SK-N-SH treated with all-trans-retinoic acid at 6 μM for 48 hours (cell line): ENCODE measurements around the gene ABCC4.

Source experiments
- ATAC-seq: fragments of 200-7000 bp; cut with Tn5 transposase; 3 replicates; pipeline ENCODE4 v1.9.1; 2020; ENCODE audit warnings: mild to moderate bottlenecking, moderate library complexity
- BACH2 ChIP-seq: fragments of 250-450 bp; sonication (Bioruptor Pico); IDR thresholded peaks from 2 replicates; pipeline ENCODE4 v1.9.0; 2021; ENCODE audit warnings: mild to moderate bottlenecking, borderline replicate concordance
- CSDC2 ChIP-seq: fragments of 250-450 bp; sonication (Bioruptor Pico); IDR thresholded peaks from 2 replicates; pipeline ENCODE4 v1.5.0; 2020; ENCODE audit warnings: mild to moderate bottlenecking, moderate library complexity
- ESRRG ChIP-seq: fragments of 250-450 bp; sonication (Bioruptor Pico); IDR thresholded peaks from 2 replicates; pipeline ENCODE4 v1.6.1; 2021; ENCODE audit warnings: mild to moderate bottlenecking
- GLIS3 ChIP-seq: fragments of 250-450 bp; sonication (Bioruptor Pico); IDR thresholded peaks from 2 replicates; pipeline ENCODE4 v1.5.0; 2020; ENCODE audit warnings: mild to moderate bottlenecking, moderate library complexity
- ISL1 ChIP-seq: fragments of 250-450 bp; sonication (Bioruptor Pico); IDR thresholded peaks from 2 replicates; pipeline ENCODE4 v2.1.2; 2022; ENCODE audit warnings: mild to moderate bottlenecking, moderate library complexity
- PATZ1 ChIP-seq: fragments of 250-450 bp; sonication (Bioruptor Pico); IDR thresholded peaks from 2 replicates; pipeline ENCODE4 v1.8.0; 2020; ENCODE audit warnings: mild to moderate bottlenecking, moderate library complexity, borderline replicate concordance
- POU6F1 ChIP-seq: fragments of 250-450 bp; sonication (Bioruptor Pico); IDR thresholded peaks from 2 replicates; pipeline ENCODE4 v1.8.0; 2021; ENCODE audit warnings: low read depth, mild to moderate bottlenecking, moderate library complexity, borderline replicate concordance
- RARB ChIP-seq: fragments of 250-450 bp; sonication (Bioruptor Pico); IDR thresholded peaks from 2 replicates; pipeline ENCODE4 v1.8.0; 2021; ENCODE audit warnings: mild to moderate bottlenecking, moderate library complexity
- SNAI2 ChIP-seq: fragments of 250-450 bp; sonication (Bioruptor Pico); IDR thresholded peaks from 2 replicates; pipeline ENCODE4 v1.5.0; 2020; ENCODE audit warnings: mild to moderate bottlenecking, moderate library complexity
- TCF4 ChIP-seq: fragments of 250-450 bp; sonication (Bioruptor Pico); IDR thresholded peaks from 2 replicates; pipeline ENCODE4 v1.8.0; 2021; ENCODE audit warnings: mild to moderate bottlenecking, moderate library complexity, borderline replicate concordance
- TOX ChIP-seq: fragments of 250-450 bp; sonication (Bioruptor Pico); IDR thresholded peaks from 2 replicates; pipeline ENCODE4 v1.8.0; 2021; ENCODE audit warnings: mild to moderate bottlenecking, moderate library complexity, borderline replicate concordance
- ZC3H10 ChIP-seq: fragments of 250-450 bp; sonication (Bioruptor Pico); IDR thresholded peaks from 2 replicates; pipeline ENCODE4 v1.5.1; 2021; ENCODE audit warnings: mild to moderate bottlenecking, moderate library complexity
- ZFP3 ChIP-seq: fragments of 250-450 bp; sonication (Bioruptor Pico); IDR thresholded peaks from 2 replicates; pipeline ENCODE4 v1.5.0; 2020; ENCODE audit warnings: mild to moderate bottlenecking, moderate library complexity
- ZFP30 ChIP-seq: fragments of 450-650 bp; formaldehyde crosslinking; IDR thresholded peaks from 2 replicates; pipeline ENCODE4 v1.5.0; 2022; ENCODE audit warnings: mild to moderate bottlenecking, moderate library complexity
- ZNF565 ChIP-seq: fragments of 450-650 bp; formaldehyde crosslinking; conservative IDR thresholded peaks from 2 replicates; pipeline ENCODE4 v1.5.0; 2020; ENCODE audit warnings: low read depth, mild to moderate bottlenecking, moderate library complexity
- ZNF70 ChIP-seq: fragments of 450-650 bp; formaldehyde crosslinking; IDR thresholded peaks from 2 replicates; pipeline ENCODE4 v1.5.0; 2020; ENCODE audit warnings: mild to moderate bottlenecking, moderate library complexity
- ZNF8 ChIP-seq: fragments of 450-650 bp; formaldehyde crosslinking; IDR thresholded peaks from 2 replicates; pipeline ENCODE4 v1.5.0; 2020; ENCODE audit warnings: mild to moderate bottlenecking, moderate library complexity
- TF ChIP-seq, protein P1 (sequence below): fragments of 250-450 bp; sonication (Bioruptor Pico); IDR thresholded peaks from 2 replicates; pipeline ENCODE4 v1.5.1; 2020; ENCODE audit warnings: low read depth, mild to moderate bottlenecking, moderate library complexity

The ABCC4 gene

GRCh38 chr13:95113601-95114000 is 187.7 kb downstream of the ABCC4 start:
- ATAC-seq: no peak

DNA sequence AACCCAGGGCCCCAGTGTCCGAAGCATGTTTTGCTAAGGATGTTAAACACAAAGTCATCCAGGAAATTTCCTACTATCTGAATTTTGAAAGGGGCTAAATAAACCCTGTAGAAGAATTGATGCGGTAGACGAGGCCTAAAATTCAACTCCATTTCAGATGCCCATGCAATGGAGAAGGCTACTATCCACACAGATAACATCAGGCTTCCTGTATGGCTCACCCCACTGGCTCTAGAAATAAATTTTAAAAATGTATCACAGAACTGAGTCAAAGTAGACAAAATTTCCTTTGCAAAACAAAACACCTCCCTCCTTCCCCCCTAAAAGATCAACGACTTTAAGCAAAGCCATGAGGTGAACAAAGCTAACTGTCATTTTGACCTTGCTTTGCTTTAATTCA is 188.4 kb downstream of the ABCC4 start:
- no peak for ATAC-seq

More at GRCh38 chr13:95113601-95114000, 187.7 kb downstream of the ABCC4 start:
- TF ChIP-seq RARB (CRISPR knock-in tag): no peak
- no peak for TF ChIP-seq ZNF70 (CRISPR knock-in tag)
- no peak for TF ChIP-seq ZNF565 (CRISPR knock-in tag)
- no peak for TF ChIP-seq TOX
- TF ChIP-seq ESRRG (CRISPR knock-in tag): no peak
- TF ChIP-seq POU6F1 (CRISPR knock-in tag): no peak
- TF ChIP-seq ZNF8 (CRISPR knock-in tag): no peak
- no peak for TF ChIP-seq PATZ1
- no peak for TF ChIP-seq GLIS3
- TF ChIP-seq CSDC2 (CRISPR knock-in tag): no peak
- no peak for TF ChIP-seq BACH2 (CRISPR knock-in tag)
- TF ChIP-seq ZFP3 (CRISPR knock-in tag): no peak
- no peak for TF ChIP-seq ISL1 (CRISPR knock-in tag)

GRCh38 chr13:95111608-95112007 is 189.6 kb downstream of the ABCC4 start:
- no peak for TF ChIP-seq SNAI2
- no peak for TF ChIP-seq ZC3H10 (CRISPR knock-in tag)
- no peak for TF ChIP-seq ZNF70 (CRISPR knock-in tag)
- ATAC-seq: no peak

More for the DNA sequence above, 188.4 kb downstream of the ABCC4 start:
- no peak for TF ChIP-seq POU6F1 (CRISPR knock-in tag)
- no peak for TF ChIP-seq ZNF8 (CRISPR knock-in tag)
- no peak for TF ChIP-seq ZC3H10 (CRISPR knock-in tag)
- TF ChIP-seq, protein P1, sequence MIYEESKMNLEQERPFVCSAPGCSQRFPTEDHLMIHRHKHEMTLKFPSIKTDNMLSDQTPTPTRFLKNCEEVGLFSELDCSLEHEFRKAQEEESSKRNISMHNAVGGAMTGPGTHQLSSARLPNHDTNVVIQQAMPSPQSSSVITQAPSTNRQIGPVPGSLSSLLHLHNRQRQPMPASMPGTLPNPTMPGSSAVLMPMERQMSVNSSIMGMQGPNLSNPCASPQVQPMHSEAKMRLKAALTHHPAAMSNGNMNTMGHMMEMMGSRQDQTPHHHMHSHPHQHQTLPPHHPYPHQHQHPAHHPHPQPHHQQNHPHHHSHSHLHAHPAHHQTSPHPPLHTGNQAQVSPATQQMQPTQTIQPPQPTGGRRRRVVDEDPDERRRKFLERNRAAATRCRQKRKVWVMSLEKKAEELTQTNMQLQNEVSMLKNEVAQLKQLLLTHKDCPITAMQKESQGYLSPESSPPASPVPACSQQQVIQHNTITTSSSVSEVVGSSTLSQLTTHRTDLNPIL (CRISPR knock-in tag): no peak

DNA sequence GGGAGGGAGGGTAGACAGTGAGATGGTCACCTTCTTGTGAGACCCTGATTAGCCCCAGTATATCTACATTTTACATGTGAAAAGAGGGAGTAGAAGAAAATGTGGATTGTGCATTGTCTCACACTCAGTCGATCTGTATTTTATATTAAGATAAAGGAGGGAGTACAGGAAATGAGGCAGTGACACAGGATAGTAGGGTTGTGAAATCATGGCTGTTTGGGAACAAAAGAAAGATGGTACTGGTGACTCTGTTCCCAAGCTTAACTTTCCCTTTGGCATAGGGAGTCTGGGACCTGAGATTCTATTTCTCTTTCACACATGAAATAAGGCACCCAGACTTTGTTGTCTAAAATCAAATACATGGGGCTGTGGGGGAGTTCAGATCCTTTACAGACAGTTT is 194.7 kb downstream of the ABCC4 start:
- no peak for ATAC-seq
- TF ChIP-seq ZNF565 (CRISPR knock-in tag): no peak

- TF ChIP-seq ZNF565 (CRISPR knock-in tag) (no peak), ESRRG (CRISPR knock-in tag) (no peak), TOX (no peak), ISL1 (CRISPR knock-in tag) (peak; percentile 91), GLIS3 (no peak), ZC3H10 (CRISPR knock-in tag) (peak; percentile 79; the same call in 1 of the 2 replicates), BACH2 (CRISPR knock-in tag) (no peak), TCF4 (no peak), PATZ1 (0 out of 2 replicates have a peak, but pooled peaks have one; percentile 32), ZFP30 (CRISPR knock-in tag) (no peak)
- TF ChIP-seq, protein P1 (CRISPR knock-in tag): peak; percentile 12; the same call in 1 of the 2 replicates
- ATAC-seq: peak; percentile 82
Observed at GRCh38 chr13:95100525-95101433, 200.5 kb downstream of the ABCC4 start.
